Measurements from ENCODE around the gene COX4I2.
A peak's percentile ranks its signal among the peaks of the same experiment; 100 is the strongest.
"Not testable (repeated sequence)": the region's sequence is repeated elsewhere in the genome, so short reads cannot be mapped to it uniquely, and the experiment has no call there.

COX4I2 gene

GRCh38 chr20:31643522-31643921 lies 5.8 kb downstream of the COX4I2 start:
- FAIRE-seq (no peak), DNase-seq (ENCODE audit: insufficient read length, low spot score) (no peak)
- no peak for TF ChIP-seq CTCF (IDR thresholded peaks at IDR 0.05; ENCODE audit: insufficient read depth, missing control alignments)

- TF ChIP-seq CTCF (IDR thresholded peaks at IDR 0.05; ENCODE audit: insufficient read depth, missing control alignments): no peak
- FAIRE-seq (no peak), DNase-seq (ENCODE audit: insufficient read length, low spot score) (no peak)
Observed at GRCh38 chr20:31644701-31645100, 7.0 kb downstream of the COX4I2 start.

GRCh38 chr20:31648104-31648503 lies 10.4 kb downstream of the COX4I2 start:
- not testable (repeated sequence) for FAIRE-seq

GRCh38 chr20:31652917-31653396 lies 15.2 kb downstream of the COX4I2 start:
- FAIRE-seq: no peak
- no peak for TF ChIP-seq CTCF (IDR thresholded peaks at IDR 0.05; ENCODE audit: insufficient read depth, missing control alignments)
- DNase-seq (ENCODE audit: insufficient read length, low spot score): no peak

More at GRCh38 chr20:31648104-31648503, 10.4 kb downstream of the COX4I2 start:
- DNase-seq (ENCODE audit: insufficient read length, low spot score): not testable (repeated sequence)

- DNase-seq (ENCODE audit: insufficient read length, low spot score) (no peak), FAIRE-seq (no peak)
- TF ChIP-seq CTCF (IDR thresholded peaks at IDR 0.05; ENCODE audit: insufficient read depth, missing control alignments): no peak
Observed at GRCh38 chr20:31653561-31653960, 15.8 kb downstream of the COX4I2 start.

GRCh38 chr20:31654534-31654933 lies 16.8 kb downstream of the COX4I2 start:
- FAIRE-seq: no peak
- no peak for TF ChIP-seq CTCF (IDR thresholded peaks at IDR 0.05; ENCODE audit: insufficient read depth, missing control alignments)
- DNase-seq (ENCODE audit: insufficient read length, low spot score): no peak

- TF ChIP-seq CTCF (IDR thresholded peaks at IDR 0.05; ENCODE audit: insufficient read depth, missing control alignments): peak; percentile 51
- no peak for FAIRE-seq
- peak; percentile 71 for DNase-seq (ENCODE audit: insufficient read length, low spot score)
Observed at GRCh38 chr20:31661625-31662371, 24.1 kb downstream of the COX4I2 start.
